ENCODE data around the gene LARGE1.

The LARGE1 gene

GRCh38 chr22:33539202-33539901, 380.9 kb downstream of the LARGE1 start:
- no peak for DNase-seq

GRCh38 chr22:33538277-33538885, 381.9 kb downstream of the LARGE1 start:
- no peak for DNase-seq

GRCh38 chr22:33537059-33537458, 383.2 kb downstream of the LARGE1 start:
- no peak for DNase-seq

GRCh38 chr22:33535937-33536875, 384.1 kb downstream of the LARGE1 start:
- no peak for DNase-seq

DNA sequence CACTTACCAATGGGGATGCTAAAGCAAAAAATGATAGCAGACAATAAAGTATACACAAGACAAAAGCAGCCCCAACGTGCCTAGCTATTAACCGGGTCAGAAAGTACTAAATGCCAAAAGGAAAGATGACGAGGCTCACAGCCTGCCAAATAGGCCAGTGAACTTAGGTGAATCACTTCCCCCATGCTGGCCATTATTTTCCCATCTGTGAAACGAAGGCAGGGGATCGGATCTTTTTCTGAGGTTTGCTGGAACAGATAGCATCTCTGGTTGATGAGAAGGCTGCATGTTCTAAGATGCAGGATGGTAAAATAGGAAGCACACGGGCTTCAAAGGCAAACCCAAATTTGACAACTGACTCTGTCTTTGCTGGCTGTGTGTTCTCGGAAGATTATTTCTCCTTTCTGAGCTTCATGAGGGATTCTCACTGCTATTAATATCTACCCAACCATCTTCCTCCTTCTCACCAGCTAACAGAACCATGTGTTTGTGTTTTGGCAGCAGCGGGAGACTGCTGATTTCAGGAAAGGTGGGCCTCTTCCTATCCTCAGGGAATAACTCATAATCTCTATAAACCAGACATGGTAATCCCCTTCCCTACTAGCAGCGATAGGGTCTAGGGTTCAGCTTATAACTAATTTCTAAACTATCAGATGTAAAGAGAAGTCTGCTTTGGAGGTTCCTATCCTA, 390.7 kb downstream of the LARGE1 start:
- no peak for DNase-seq

GRCh38 chr22:33528183-33528582, 392.1 kb downstream of the LARGE1 start:
- DNase-seq, result no peak

DNA sequence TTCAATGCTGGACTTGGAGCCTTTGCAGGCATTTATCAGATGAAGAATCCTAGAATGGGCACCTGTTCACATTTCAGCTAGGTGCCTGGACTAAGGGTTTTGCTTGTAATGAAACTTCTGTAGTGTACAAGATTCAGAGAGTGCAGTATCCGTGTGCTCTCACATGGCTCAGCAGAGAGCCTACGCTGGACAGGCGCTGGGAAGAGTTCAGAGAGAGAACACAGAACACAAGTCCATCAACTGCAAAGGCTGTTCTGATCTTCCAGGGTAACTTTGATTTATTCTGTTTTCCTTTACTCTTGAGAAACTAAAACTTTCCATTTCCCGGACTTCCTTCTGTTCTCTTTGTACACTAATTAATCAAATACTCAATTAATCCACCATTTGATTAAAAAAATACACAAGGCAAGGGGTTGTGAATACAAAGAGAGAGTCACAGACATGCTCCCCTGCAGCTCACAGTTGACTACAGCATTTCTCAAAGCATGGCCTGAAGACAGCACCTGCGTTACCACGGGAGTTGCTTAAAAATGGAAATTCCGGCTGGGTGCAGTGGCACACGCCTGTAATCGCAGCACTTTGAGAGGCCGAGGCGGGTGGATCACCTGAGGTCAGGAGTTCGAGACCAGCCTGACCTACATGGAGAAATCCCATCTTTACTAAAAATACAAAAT, 393.7 kb downstream of the LARGE1 start:
- DNase-seq, result no peak

GRCh38 chr22:33524511-33525260, 395.6 kb downstream of the LARGE1 start:
- no peak for DNase-seq

DNA sequence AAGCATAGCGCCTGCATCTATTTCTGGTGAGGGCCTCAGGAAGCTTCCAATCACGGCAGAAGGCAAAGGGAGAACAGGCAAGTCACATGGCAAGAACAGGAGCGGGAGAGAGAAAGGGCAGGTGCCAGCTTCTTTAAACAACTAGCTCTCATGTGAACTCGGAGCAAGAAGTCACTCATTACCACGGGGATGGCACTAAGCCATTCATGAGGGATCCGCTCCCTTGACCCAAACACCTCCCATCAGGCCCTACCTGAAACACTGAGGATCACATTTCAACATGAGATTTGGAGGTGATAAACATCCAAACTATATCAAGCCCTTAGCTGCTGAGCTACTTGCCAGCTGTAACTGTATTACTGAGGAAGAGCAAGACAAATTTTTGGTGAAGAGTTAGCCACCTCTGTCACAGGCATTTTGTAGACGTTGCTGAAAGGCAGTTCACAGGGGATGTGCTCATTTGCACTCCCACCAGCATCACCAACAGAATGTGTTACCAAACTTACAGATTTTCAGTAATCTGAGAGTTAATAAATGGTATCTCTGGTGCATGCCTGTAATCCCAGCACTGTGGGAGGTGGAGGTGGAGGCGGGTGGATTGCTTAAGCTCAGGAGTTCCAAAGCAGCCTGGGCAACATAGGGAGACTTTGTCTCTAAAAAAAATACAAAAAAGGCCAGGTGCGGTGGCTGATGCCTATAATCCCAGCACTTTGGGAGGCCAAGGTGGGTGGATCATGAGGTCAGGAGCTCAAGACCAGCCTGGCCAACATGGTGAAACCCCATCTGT, 398.2 kb downstream of the LARGE1 start:
- no peak for DNase-seq

DNA sequence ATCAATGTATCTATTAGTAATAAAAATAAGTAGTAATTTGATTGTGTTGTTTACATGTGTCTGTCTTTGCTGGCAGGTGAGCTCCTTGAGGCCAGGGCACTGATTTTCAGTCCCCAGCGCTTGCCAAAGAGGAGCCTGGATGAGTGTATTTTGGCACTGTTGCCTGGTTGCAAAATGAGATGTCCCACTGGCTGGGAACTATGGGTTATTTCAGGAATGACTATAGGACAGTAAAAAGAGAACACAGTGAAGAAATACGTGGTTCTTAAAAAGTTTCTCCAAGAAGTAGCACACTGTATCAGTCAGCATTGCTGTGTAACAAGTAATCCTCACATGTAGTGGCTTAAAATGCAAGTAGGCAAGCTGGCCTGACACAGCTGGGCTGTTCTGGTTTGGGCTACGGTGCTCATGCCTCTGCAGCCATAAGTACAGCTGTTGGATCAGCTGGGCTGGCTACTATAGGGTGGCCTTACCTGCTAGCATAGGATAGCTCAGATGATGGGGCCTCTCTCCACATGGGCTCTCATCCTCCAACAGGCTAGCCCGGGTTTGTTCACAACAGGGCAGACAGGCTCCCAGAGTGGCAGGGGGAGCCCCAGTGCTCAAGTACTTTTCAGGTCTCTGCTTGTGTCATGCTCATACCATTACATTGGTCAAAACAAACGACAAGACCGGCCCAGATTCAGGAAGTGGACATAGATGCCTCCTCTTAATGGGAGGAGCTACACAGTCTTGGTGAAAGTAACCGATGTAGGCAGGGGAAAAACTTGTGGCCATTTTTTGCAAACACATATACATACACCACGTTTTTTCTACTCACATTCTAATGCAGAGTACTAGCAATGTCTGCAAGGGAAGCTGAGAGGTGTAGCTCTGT, 399.1 kb downstream of the LARGE1 start:
- DNase-seq, result no peak

DNA sequence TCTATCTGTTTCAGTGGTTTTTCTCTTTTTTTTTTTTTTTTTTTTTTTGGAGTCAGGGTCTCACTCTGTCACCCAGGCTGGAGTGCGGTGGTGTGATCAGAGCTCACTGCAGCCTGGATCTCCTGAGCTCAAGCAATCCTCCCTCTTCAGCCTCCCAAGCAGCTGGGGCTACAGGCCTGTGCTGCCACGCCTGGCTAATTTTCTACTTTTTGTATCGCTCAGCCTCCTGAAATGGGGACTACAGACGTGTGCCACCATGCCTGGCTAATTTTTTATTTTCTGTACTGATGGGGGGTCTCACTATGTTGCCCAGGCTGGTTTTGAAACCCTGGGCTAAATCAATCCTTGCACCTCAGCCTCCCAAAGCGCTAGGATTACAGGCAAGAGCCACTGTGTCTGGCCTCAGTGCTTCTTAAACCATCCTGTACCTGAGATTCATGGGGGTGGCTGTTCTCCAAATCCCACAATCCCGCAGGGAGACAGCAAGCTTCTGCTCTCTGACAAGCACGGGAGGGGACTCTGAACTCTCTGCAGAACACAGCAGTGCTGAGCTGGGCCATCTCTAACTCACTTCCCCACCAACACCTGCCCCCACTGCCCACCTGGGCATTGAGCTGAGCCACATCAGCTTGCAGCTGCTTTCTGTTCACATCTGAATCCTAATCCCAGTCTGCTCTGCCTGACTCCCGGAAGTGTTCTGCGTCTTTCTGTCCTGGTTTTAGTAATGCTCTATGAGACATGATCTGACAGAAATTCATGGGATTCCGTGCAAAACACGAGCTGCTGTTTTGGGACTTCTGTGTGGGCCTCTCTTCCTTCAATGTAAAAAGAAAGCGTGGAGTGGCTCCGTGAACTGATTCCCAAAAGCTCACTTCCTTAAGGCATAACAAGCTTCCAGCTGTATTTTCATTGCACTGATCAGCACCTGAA, 400.0 kb downstream of the LARGE1 start:
- DNase-seq, result no peak

- peak; percentile 33 for DNase-seq
Measured at GRCh38 chr22:33519071-33519973, 401.0 kb downstream of the LARGE1 start.

DNA sequence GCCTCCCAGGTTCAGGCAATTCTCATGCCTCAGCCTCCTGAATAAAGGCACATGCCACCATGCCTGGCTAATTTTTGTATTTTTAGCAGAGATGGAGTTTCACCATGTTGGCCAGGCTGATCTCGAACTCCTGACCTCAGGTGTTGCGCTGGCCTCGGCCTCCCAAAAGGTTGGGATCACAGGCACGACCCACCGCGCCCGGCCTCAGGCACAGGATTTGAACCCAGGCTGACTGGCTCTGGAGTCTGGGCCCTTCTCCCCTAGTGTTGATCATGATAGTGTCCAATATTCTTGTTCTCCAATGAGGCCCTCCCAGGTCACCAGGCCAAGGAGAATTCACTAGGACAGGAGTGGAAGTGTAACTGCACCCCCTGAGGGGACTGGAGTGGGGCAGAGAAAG, 401.9 kb downstream of the LARGE1 start:
- DNase-seq, result no peak

- no peak for DNase-seq
Measured at GRCh38 chr22:33515795-33516194, 404.5 kb downstream of the LARGE1 start.

- DNase-seq, result no peak
Measured at GRCh38 chr22:33513388-33514338, 406.6 kb downstream of the LARGE1 start.

DNA sequence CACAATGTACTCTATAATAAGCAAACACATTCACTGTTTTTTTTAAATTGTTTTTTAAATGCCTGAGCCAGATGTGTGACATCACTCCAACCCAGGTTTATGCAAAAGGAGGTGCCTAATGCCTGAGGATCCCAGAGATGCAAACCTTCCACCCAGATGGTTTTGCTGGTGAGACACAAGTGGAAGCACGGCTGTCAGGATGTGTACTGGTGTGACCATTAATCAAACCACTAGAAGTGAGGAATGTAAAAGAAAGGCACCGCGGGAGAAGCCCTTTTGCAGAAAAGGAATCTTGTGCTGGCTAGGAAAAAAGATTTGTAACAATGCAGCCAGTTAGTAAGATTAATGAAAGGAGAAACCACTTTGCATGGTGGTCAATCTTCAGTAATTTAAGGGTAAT, 407.4 kb downstream of the LARGE1 start:
- DNase-seq, result no peak

Measured in hematopoietic multipotent progenitor cell treated with erythropoietin and hydrocortisone succinate and interleukin-3 and kit ligand, for 8 days (in vitro differentiated cells).